Occipital lobe (tissue), 2 donors: ENCODE data around the gene SMIM9. TPM values are rescaled to one million over a fixed set of nuclear protein-coding genes. Genes with fewer than 3 reads are reported as not detected.

Experiments
- DNase-seq: peaks from one replicate; lab custom pipeline; 2025; lab: John Stamatoyannopoulos, UW
- total RNA-seq: library from RNA; depleted of rRNA; stranded (reverse); fragments of >200 nt; gene quantifications from one replicate; pipeline ENCODE4 v1.2.3, GENCODE V29; 2014

The SMIM9 gene
- total RNA-seq, 1 donor from 2014 or later = not detected

GRCh38 chrX:154784149-154784995, 50.1 kb downstream of the SMIM9 start:
- no peak for DNase-seq

GRCh38 chrX:154780968-154781367, 53.5 kb downstream of the SMIM9 start:
- no peak for DNase-seq

- no peak for DNase-seq
These were observed 55.2 kb downstream of the SMIM9 start for GRCh38 chrX:154779261-154779660.

GRCh38 chrX:154776753-154777152, 57.7 kb downstream of the SMIM9 start:
- DNase-seq = no peak

GRCh38 chrX:154775419-154776349, 58.8 kb downstream of the SMIM9 start:
- DNase-seq = no peak

- no peak for DNase-seq
These were observed 59.8 kb downstream of the SMIM9 start for GRCh38 chrX:154774622-154775021.

Other genes with a start within 250 kb of the SMIM9 start
- gene CTAG1A, start 249.5 kb downstream of the SMIM9 start, total RNA-seq = not detected
- not detected for gene CTAG1B, start 215.4 kb downstream of the SMIM9 start, total RNA-seq
- gene CTAG2, start 181.1 kb downstream of the SMIM9 start, total RNA-seq = not detected
- gene GAB3, start 83.6 kb downstream of the SMIM9 start, total RNA-seq = 1.4 TPM
- gene DKC1, start 71.8 kb downstream of the SMIM9 start, total RNA-seq = 19.0 TPM
- gene MPP1, start 29.2 kb downstream of the SMIM9 start, total RNA-seq = 15.1 TPM
- gene F8A1, start 51.7 kb upstream of the SMIM9 start, total RNA-seq = 0.47 TPM
- 7.3 TPM for gene F8, start 188.1 kb upstream of the SMIM9 start, total RNA-seq
- 31.4 TPM for gene FUNDC2, start 192.2 kb upstream of the SMIM9 start, total RNA-seq
- 3.4 TPM for gene CMC4, start 236.5 kb upstream of the SMIM9 start, total RNA-seq
- 3.6 TPM for gene MTCP1, start 236.5 kb upstream of the SMIM9 start, total RNA-seq
- 15.6 TPM for gene BRCC3, start 236.8 kb upstream of the SMIM9 start, total RNA-seq